HG03097 (cell line): Measurements from ENCODE around the gene URI1.
"Not testable (repeated sequence)": the region's sequence is repeated elsewhere in the genome, so short reads cannot be mapped to it uniquely, and the experiment has no call there.

ENCODE experiments used
- ATAC-seq: cut with Tn5 transposase; IDR thresholded peaks from one replicate; pipeline ENCODE4 v1.9.1; 2021; ENCODE audit not compliant: unreplicated experiment, low FRiP score

URI1 gene

GRCh38 chr19:29940971-29941585 is 961 bp upstream of the URI1 start:
- ATAC-seq = no peak

GRCh38 chr19:29942404-29943261 is 594 bp downstream of the URI1 start:
- ATAC-seq = peak; percentile 73

- no peak for ATAC-seq
Observed at GRCh38 chr19:29943615-29944014, 1.6 kb downstream of the URI1 start.

GRCh38 chr19:29944390-29945012 is 2.5 kb downstream of the URI1 start:
- ATAC-seq = no peak

GRCh38 chr19:29945017-29945416 is 3.0 kb downstream of the URI1 start:
- ATAC-seq = no peak

DNA sequence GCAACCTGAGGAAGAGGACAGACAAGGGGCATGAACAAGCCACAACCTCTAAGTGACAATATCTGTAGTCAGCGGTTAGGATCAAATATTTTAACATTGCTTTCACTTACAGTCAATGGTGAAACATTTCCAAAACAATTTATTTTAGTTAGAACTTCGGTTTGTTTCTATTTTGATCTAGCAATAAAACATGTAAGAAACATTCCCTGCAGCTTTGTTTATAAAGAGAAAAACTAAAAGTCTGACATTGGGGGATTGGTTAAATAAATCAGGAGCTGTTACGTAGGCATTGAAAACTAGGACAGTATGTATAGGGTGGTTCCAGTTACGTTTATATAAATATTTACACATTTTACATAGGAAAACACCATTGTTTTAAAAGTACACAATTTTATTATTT is 3.4 kb downstream of the URI1 start:
- ATAC-seq = no peak

- ATAC-seq = no peak
Observed at GRCh38 chr19:29946645-29947044, 4.6 kb downstream of the URI1 start.

- no peak for ATAC-seq
Observed at GRCh38 chr19:29947871-29948270, 5.8 kb downstream of the URI1 start.

- ATAC-seq = not testable (repeated sequence)
Observed at GRCh38 chr19:29948759-29949470, 6.9 kb downstream of the URI1 start.

DNA sequence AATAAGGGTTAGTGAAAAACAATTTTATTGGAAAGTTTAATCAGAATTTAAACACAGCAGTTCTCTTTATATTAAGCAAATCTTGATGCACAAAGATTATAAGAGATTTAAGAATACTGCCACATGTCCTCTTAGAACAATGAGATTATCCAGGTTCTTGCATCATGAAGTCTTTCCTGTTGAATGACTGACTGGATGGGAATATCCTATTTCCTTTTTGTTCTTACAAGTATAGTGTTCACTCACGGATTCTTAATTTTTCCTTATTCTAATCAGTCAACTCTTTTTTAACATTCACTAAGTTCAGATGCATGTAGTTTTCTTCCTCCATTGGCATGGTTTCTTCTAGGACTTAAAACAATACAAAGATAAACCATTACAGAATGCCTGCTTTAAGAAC is 10.1 kb downstream of the URI1 start:
- no peak for ATAC-seq

DNA sequence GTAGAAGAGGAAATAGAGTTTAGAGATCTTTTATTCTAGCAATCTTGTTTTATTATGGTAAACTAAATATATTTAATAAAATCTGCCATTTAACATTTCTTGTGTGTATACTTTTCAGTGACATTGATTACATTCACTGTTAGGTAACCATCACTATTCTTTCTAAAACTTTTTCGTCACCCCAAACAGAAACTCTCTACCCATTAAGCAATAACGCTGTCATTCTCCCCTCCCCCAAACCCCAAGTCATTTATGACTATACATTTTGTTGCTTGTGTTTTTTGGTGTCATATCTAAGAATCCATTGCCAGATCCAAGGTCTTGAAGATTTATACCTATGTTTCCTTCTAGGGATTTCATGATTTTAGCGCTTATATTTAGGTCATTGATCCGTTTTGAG is 10.6 kb downstream of the URI1 start:
- no peak for ATAC-seq

DNA sequence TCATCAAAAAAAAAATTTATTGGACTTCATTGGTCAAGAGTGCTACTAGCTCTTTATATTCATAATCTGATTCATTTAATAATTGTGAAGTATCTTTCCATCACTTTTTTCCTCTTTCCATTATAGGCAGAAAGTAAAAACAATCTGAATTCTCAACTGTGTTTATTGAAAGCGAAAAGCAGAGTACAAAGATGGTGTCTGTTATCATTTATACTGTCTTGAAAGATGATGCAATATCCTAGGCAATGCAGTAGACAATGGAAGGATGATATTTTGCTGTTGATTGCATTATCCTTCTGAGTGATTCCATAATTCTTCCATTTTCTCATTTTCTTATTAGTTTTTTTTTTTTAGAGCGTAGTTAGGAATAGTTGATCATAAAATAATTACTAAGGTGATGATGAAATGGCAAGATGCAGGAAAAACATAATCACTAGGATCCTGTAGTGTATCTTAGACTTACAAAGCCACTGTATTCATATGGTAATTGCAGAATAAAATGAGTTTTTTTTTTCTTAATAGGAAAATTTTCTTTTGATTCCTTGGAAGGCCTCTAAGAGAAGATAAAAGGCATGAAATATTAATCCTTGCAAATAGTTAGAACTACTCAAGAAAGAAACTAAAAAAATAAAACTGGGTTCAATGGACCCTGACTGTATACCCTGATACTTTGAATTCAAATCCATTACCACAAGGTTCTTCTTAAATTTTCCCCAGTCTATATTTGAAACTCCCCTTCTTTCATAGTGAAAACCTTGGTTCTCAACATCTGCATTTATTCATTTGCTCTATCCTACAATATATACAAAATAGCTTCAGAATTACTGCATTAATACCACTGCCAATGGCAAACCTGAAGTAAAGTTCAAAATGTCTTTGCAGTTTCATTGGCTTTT is 11.6 kb downstream of the URI1 start:
- no peak for ATAC-seq

GRCh38 chr19:29956855-29957254 is 14.8 kb downstream of the URI1 start:
- ATAC-seq = no peak

- ATAC-seq = no peak
Observed at GRCh38 chr19:29961311-29961710, 19.3 kb downstream of the URI1 start.

DNA sequence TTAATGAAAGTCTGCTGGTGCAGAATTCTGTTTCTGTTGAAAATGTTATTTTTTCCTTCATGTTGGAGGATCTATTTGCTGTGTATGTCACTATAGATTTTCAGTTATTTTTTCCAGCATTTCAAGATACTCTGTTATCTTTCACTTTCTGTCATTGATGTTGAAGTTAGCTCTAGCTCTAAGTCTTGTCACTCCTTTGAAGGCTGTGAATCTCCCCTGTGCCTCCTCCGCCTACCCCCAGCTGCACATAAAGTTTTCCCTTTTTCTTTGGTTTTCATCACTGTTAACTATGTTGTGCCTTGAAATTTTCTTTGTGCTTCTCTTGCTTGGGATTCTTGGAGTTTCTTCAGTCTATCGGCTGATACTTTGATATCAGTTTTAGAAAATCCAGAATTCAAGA is 20.8 kb downstream of the URI1 start:
- no peak for ATAC-seq

- no peak for ATAC-seq
Observed at GRCh38 chr19:29963576-29963975, 21.5 kb downstream of the URI1 start.

DNA sequence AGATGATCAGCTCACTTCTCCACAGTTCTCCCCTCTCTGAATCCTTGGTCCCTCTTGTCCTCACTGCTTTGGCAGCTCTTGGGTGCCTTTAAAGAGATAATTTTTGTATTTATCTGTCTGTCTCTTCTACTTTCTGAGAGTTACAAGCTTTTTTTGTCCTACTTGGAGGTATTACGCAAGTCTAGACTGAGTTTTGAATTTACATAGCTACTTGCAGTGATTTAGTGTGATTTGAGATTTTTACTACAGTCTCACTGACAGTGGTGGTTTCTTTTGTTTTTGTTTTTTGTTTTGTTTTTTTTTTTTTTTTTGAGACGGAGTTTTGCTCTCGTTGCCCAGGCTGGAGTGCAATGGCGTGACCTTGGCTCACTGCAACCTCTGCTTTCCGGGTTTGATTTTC is 22.1 kb downstream of the URI1 start:
- no peak for ATAC-seq

- ATAC-seq = no peak
Observed at GRCh38 chr19:29965492-29965891, 23.5 kb downstream of the URI1 start.

- ATAC-seq = not testable (repeated sequence)
Observed at GRCh38 chr19:29966142-29966541, 24.1 kb downstream of the URI1 start.

DNA sequence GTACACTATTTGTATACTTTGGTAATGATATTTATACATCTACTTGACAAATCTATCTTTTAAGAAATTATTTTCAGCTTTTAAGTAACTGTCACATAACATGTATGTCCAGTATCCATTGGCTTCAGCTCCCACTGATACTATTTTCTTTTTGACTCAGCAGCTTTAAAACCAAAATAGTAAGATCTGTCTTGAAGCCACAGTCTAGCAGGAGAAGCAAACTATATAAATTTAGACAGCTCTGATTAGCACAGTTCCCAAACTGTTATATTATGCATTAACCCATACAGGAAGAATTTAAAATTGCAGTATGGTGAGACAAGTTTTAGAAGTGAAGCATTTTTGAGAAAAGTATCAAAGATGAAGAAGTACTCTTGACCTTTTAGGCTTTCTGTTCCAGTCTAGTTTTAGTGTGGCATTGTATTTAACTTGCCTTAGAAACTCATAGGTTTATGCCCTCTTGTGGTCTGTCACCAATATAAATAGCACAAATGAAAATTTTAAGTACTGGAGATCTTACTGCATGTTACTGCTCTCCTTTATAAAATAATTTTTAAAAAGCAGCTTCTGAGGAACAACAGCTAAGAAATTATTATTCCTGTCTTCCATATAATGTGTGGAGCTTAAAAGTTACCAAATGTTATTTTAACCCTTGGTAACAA is 24.7 kb downstream of the URI1 start:
- no peak for ATAC-seq
